Esophagus muscularis mucosa (tissue), 4 donors: ENCODE results near the gene SRD5A1. TPM values are rescaled to one million over a fixed set of nuclear protein-coding genes. Genes with fewer than 3 reads are reported as not detected.

Experiments used
- DNase-seq: peaks from one replicate; pipeline ENCODE4 v3.0.0-alpha.2; 2017; ENCODE audit errors: extremely low spot score
- H3K27ac ChIP-seq, 4 donors: fragments of 200-600 bp; sonication (generic); replicated peaks in 1 of 4; 1 replicate in 3 of 4; 2 replicates in 1 of 4; pipeline ENCODE4 v1.5.1; 2016 to 2019; ENCODE audit warnings: mild to moderate bottlenecking in 1 of 4
- H3K27me3 ChIP-seq, 4 donors: fragments of 200-600 bp; sonication (generic); one replicate each; pipeline versions ENCODE4 v1.5.1 to v1.6.0; 2016 to 2019
- H3K36me3 ChIP-seq, 4 donors: fragments of 200-600 bp; sonication (generic); one replicate each; pipeline ENCODE4 v1.5.1; 2016 to 2019
- H3K4me1 ChIP-seq, 4 donors: fragments of 200-600 bp; sonication (generic); one replicate each; pipeline ENCODE4 v1.5.1; 2016 to 2019
- H3K4me3 ChIP-seq, 4 donors: fragments of 200-600 bp; sonication (generic); 1 replicate in 2 of 4; 2 replicates in 2 of 4; pipeline ENCODE4 v1.5.1; 2016 to 2019; ENCODE audit warnings: mild to moderate bottlenecking in 4 of 4, moderate library complexity in 1 of 4
- H3K9me3 ChIP-seq, 4 donors: fragments of 200-600 bp; sonication (generic); 1 replicate in 3 of 4; 2 replicates in 1 of 4; pipeline ENCODE4 v1.5.1; 2016 to 2019
- EP300 ChIP-seq: sonication (generic); formaldehyde crosslinking; IDR thresholded peaks from one replicate; pipeline ENCODE4 v1.6.1; 2017; ENCODE audit warnings: antibody characterized with exemption
- POLR2A ChIP-seq: fragments of 450-650 bp; IDR thresholded peaks from one replicate; pipeline ENCODE4 v1.6.1; 2017; ENCODE audit warnings: antibody characterized with exemption, moderate library complexity, mild to moderate bottlenecking, low read depth
- POLR2AphosphoS5 ChIP-seq, 2 donors: sonication (generic); formaldehyde crosslinking; IDR thresholded peaks; one replicate each; pipeline ENCODE4 v1.6.1; 2017; ENCODE audit warnings: antibody characterized with exemption in 2 of 2
- WGBS: methylation state at CpG from one replicate; pipeline ENCODE4 v1.1.5; 2018; 5-methylcytosine and 5-hydroxymethylcytosine counted together
- intact Hi-C: fragments of 100-400 bp; cut with DNase I; formaldehyde crosslinking; loops from one replicate; pipeline ENCODE4 v1.15.1; 2023
- total RNA-seq, 4 donors: library from RNA; depleted of rRNA; stranded (reverse); fragments of >200 nt; gene quantifications; one replicate each; pipeline versions ENCODE4 v1.1.0 to v1.2.1, GENCODE V29; 2016
- TF ChIP-seq, protein P1 (sequence below), 3 experiments: fragments of 200-600 bp in 2 of 3; fragments of 450-650 bp in 1 of 3; sonication (generic) in 2 of 3; IDR thresholded peaks; one replicate each; pipeline ENCODE4 v1.5.1; 2017 to 2019; ENCODE audit warnings: antibody characterized with exemption in 3 of 3, mild to moderate bottlenecking in 2 of 3, moderate library complexity in 1 of 3

The SRD5A1 gene
- total RNA-seq, 4 donors from 2014 or later: 2.2 to 10.3 (median 4.6) TPM

DNA sequence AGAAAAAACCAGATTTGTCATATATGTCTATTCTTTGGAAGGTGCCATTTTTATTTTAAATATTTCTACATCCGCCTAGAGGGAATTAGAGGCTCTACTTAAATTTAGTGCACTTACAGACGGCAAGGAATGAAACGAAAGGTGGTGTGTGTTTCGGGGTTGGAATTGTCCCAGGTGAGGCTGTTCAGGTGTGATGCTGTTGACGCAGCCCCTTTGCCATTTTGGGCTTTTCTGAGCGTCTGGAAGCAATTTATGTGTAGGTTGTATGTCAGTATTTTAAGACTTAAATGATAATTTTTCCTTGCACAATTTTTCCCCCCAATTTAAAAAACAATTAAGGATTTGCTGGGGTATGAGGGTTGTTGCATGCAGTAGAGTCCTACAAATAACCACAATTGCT, 82.0 kb downstream of the SRD5A1 start:
- Histone ChIP-seq H3K9me3 (no peaks in the 10 kb centered on the region), H3K27ac (no peak overlapping the region), H3K27me3 (no peaks in the 10 kb centered on the region), H3K36me3 (no peaks in the 10 kb centered on the region), H3K4me1 (peaks cover 53 to 65% (median 65%) of the 10 kb centered on the region in 4 donors), H3K4me3 (peak overlapping the region; percentile 71 to 85 (median 74))
- no peak for TF ChIP-seq EP300
- TF ChIP-seq, protein P1, sequence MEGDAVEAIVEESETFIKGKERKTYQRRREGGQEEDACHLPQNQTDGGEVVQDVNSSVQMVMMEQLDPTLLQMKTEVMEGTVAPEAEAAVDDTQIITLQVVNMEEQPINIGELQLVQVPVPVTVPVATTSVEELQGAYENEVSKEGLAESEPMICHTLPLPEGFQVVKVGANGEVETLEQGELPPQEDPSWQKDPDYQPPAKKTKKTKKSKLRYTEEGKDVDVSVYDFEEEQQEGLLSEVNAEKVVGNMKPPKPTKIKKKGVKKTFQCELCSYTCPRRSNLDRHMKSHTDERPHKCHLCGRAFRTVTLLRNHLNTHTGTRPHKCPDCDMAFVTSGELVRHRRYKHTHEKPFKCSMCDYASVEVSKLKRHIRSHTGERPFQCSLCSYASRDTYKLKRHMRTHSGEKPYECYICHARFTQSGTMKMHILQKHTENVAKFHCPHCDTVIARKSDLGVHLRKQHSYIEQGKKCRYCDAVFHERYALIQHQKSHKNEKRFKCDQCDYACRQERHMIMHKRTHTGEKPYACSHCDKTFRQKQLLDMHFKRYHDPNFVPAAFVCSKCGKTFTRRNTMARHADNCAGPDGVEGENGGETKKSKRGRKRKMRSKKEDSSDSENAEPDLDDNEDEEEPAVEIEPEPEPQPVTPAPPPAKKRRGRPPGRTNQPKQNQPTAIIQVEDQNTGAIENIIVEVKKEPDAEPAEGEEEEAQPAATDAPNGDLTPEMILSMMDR (IDR thresholded peaks at IDR 0.05): no peak
- TF ChIP-seq POLR2A: no peak
- intact Hi-C loops: no loop called here
- WGBS: 49% methylated on average over 6 of the region's 6 CpGs
- peak; percentile 62 for DNase-seq

DNA sequence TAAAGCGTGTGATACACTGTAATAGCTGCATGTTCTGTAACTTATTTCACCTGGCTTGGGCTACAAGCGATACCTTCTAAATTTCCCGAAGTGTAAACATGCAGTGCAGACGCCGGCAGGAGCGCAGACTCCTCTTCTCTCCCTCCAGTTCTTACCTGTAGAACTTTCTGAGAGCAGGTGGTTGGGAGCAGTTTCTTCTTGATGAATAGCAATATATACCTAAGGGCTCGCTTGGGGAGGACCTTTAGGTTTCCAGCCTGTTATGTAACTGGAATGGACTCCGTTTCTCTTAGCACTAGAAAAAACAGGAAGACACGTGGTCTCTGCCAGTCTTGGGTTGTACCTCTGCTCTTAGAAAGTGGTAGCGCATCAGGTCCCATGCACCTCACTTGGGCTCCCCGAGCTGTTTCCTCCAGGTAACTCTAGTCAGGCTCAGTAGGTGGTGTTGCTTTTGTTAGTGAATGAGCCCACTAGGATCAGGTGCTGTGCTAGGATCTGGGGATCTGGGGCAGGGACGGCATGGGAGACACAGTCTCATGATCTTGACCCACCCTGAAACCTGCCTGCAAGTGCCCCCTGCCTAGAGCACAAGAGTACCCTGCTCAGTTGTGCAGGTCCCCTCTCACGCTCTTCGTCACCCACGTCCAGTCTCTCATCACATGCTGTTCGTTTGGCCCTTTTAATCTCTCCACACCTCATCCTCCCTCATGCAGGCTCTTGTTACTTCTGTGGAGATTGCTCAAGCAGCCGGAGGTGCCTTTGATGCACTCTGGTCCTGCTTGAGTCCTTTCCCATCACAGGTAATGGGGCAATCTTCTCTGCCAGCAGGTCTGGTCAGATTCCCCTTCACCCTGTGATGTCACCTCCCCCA, 82.8 kb downstream of the SRD5A1 start:
- Histone ChIP-seq H3K36me3 (no peaks in the 10 kb centered on the region), H3K9me3 (no peaks in the 10 kb centered on the region), H3K27ac (peak overlapping the region in 1 of 4 donors; percentile 10), H3K4me1 (peaks cover 59 to 72% (median 72%) of the 10 kb centered on the region in 4 donors), H3K27me3 (no peaks in the 10 kb centered on the region), H3K4me3 (peak overlapping the region; percentile 71 to 85 (median 74))
- WGBS: 53% methylated on average over 15 of the region's 17 CpGs
- no peak for TF ChIP-seq POLR2AphosphoS5 (IDR thresholded peaks at IDR 0.05)
- DNase-seq: peak; percentile 80
- intact Hi-C loops: no loop called here

DNA sequence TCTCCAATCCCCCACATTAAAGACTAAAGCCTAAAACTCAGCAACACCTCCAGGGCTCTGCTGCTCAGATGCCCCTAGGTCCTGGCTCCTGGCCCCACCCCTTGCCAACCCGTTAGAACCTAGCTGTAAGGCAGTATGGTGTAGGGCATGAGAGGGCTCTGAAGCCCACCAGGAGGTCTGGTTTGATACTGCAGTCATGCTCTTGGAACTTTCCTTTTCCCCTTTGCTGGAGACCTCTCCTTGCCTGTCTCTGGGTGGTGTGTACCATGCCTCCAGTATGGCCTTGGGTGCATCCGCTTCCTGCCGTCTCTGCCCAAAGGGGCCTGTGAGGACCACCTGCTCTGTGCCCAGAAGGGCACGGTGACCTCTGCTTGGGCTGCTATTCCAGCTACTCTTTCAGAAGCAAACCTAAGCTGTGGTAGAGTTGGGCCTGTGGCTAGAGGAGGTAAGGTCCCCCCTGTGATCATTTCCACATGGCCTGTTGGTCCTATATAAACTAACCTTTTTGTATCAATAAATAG, 83.4 kb downstream of the SRD5A1 start:
- H3K9me3 ChIP-seq: no peaks in the 10 kb centered on the region
- H3K27ac ChIP-seq: peak overlapping the region in 1 of 4 donors; percentile 10
- peak overlapping the region; percentile 20 to 85 (median 74) for H3K4me3 ChIP-seq
- no peaks in the 10 kb centered on the region for H3K27me3 ChIP-seq
- no peaks in the 10 kb centered on the region for H3K36me3 ChIP-seq
- 72% methylated on average over 4 of the region's 4 CpGs for WGBS
- intact Hi-C loops: no loop called here
- peak; percentile 68 for DNase-seq
- peaks cover 66 to 76% (median 75%) of the 10 kb centered on the region in 4 donors for H3K4me1 ChIP-seq
- TF ChIP-seq EP300 (no peak), POLR2A (no peak), POLR2AphosphoS5 (IDR thresholded peaks at IDR 0.05) (no peak)
- TF ChIP-seq, protein P1 (IDR thresholded peaks at IDR 0.05): no peak

DNA sequence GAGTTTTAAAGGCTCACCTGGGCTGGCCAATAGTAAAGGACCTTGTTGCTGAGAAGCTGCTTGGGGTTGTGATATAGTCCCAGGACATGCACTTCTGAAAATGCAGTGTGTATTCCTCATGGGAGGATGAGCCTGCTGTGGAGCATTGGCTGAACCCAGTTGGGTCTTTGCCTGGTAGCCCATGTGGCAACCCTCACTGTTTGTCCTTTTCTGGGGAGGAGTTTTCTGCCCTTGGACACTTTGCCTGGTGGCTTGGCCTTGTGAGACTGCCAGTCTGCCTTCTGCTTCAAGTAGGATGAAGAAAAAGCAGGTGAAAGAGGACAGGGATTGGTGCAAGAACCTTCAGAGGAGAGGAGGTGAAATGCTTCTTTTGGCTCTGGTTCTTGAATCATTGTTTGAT, 84.0 kb downstream of the SRD5A1 start:
- peaks cover 72 to 76% (median 76%) of the 10 kb centered on the region in 4 donors for H3K4me1 ChIP-seq
- no peak overlapping the region for H3K4me3 ChIP-seq
- H3K27ac ChIP-seq: no peak overlapping the region
- H3K36me3 ChIP-seq: no peaks in the 10 kb centered on the region
- no peaks in the 10 kb centered on the region for H3K27me3 ChIP-seq
- TF ChIP-seq EP300: no peak
- TF ChIP-seq POLR2A: no peak
- TF ChIP-seq, protein P1 (IDR thresholded peaks at IDR 0.05): no peak
- no peak for TF ChIP-seq POLR2AphosphoS5 (IDR thresholded peaks at IDR 0.05)
- peak; percentile 85 for DNase-seq
- no peaks in the 10 kb centered on the region for H3K9me3 ChIP-seq
- intact Hi-C loops: no loop called here

DNA sequence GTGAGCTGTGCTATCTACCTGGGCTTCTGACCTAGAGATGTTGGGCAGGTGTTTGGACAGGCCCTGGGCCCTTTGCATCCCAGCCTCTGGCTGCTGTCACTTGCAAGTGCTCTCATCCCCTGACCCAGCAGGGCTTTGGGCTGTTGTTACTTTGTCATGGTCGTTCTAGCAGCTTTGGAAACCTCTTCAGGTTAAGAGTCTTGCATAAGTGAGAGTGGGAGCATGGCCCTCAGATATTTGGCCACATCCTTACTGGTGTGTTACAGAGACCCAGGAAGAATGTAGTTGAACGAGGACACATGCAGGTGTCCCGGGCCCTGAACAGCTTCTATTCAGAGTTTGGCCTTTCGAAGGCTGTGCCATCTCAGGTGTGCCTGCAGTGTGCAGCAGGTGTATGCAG, 84.4 kb downstream of the SRD5A1 start:
- H3K4me1 ChIP-seq: peaks cover 76 to 81% (median 79%) of the 10 kb centered on the region in 4 donors
- no peak for TF ChIP-seq POLR2A
- no peaks in the 10 kb centered on the region for H3K9me3 ChIP-seq
- H3K4me3 ChIP-seq: no peak overlapping the region
- H3K27ac ChIP-seq: no peak overlapping the region
- H3K27me3 ChIP-seq: no peaks in the 10 kb centered on the region
- 69% methylated on average over 4 of the region's 4 CpGs for WGBS
- no peak for DNase-seq
- intact Hi-C loops: no loop called here
- no peaks in the 10 kb centered on the region for H3K36me3 ChIP-seq
